ENCODE data around the gene ADAMTS12.

The ADAMTS12 gene

GRCh38 chr5:33842456-33842855 lies 49.3 kb downstream of the ADAMTS12 start:
- ChIA-PET CTCF (no interaction called here), POLR2A (ENCODE audit: low non-redundant PET) (no interaction called here)
- TF ChIP-seq, protein P1, sequence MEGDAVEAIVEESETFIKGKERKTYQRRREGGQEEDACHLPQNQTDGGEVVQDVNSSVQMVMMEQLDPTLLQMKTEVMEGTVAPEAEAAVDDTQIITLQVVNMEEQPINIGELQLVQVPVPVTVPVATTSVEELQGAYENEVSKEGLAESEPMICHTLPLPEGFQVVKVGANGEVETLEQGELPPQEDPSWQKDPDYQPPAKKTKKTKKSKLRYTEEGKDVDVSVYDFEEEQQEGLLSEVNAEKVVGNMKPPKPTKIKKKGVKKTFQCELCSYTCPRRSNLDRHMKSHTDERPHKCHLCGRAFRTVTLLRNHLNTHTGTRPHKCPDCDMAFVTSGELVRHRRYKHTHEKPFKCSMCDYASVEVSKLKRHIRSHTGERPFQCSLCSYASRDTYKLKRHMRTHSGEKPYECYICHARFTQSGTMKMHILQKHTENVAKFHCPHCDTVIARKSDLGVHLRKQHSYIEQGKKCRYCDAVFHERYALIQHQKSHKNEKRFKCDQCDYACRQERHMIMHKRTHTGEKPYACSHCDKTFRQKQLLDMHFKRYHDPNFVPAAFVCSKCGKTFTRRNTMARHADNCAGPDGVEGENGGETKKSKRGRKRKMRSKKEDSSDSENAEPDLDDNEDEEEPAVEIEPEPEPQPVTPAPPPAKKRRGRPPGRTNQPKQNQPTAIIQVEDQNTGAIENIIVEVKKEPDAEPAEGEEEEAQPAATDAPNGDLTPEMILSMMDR (conservative IDR thresholded peaks at IDR 0.05; ENCODE audit: low read depth): no peak
- H3K27ac ChIP-seq: no peak overlapping the region
- DNase-seq (ENCODE audit: low spot score): no peak

GRCh38 chr5:33841891-33842290 lies 49.9 kb downstream of the ADAMTS12 start:
- CTCF ChIA-PET: no interaction called here
- no peak overlapping the region for H3K27ac ChIP-seq
- POLR2A ChIA-PET (ENCODE audit: low non-redundant PET): no interaction called here
- TF ChIP-seq, protein P1 (conservative IDR thresholded peaks at IDR 0.05; ENCODE audit: low read depth): no peak
- no peak for DNase-seq (ENCODE audit: low spot score)

- TF ChIP-seq, protein P1 (conservative IDR thresholded peaks at IDR 0.05; ENCODE audit: low read depth): no peak
- ChIA-PET POLR2A (ENCODE audit: low non-redundant PET) (no interaction called here), CTCF (no interaction called here)
- no peak for DNase-seq (ENCODE audit: low spot score)
- no peak overlapping the region for H3K27ac ChIP-seq
These were observed 50.8 kb downstream of the ADAMTS12 start for GRCh38 chr5:33840927-33841547.

- DNase-seq (ENCODE audit: low spot score): no peak
- H3K27ac ChIP-seq: no peak overlapping the region
- POLR2A ChIA-PET (ENCODE audit: low non-redundant PET): no interaction called here
- CTCF ChIA-PET: interaction anchor here (0.7 kb wide), 1 partner anchor 26 kb away, joined by 3 read pairs; no protein-coding TSS in a partner anchor
- TF ChIP-seq, protein P1 (conservative IDR thresholded peaks at IDR 0.05; ENCODE audit: low read depth): no peak
These were observed 54.5 kb downstream of the ADAMTS12 start for GRCh38 chr5:33837301-33837700.

DNA sequence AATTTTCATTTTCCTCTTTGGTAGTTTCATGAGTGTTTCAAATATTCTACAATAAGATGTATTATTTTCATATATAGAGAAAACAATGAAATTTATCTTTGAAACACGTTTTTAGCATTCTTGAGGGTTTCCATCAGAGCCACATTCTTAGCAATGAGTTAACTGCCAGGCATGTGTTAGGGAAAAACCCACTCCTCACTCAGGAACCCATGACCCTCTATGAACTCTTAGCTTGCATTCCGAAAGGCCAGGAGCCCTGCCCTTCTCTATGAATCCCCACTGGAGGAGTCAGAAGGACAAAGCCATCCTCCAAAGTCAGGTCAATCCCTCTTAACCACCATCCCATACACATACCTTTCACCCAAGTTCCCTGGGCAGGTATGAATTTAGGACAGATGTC lies 57.5 kb downstream of the ADAMTS12 start:
- TF ChIP-seq, protein P1 (conservative IDR thresholded peaks at IDR 0.05; ENCODE audit: low read depth): no peak
- ChIA-PET CTCF (no interaction called here), POLR2A (ENCODE audit: low non-redundant PET) (no interaction called here)
- no peak overlapping the region for H3K27ac ChIP-seq
- no peak for DNase-seq (ENCODE audit: low spot score)

DNA sequence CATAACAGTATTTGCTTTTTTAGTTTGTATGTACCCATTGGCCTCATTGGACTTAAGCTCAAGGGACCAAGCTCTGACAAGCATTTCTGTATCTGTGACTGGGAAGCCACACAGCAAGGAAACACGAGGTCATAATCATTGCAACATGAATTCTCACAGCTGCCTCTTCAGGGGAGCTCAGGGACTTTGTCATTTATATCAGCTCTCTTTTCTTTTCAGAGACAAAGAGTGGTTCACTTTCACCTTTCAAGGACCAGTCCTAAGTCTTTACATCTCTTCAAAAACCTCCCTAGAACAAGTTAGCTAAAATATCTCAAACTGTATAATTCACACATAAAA lies 58.6 kb downstream of the ADAMTS12 start:
- TF ChIP-seq, protein P1 (conservative IDR thresholded peaks at IDR 0.05; ENCODE audit: low read depth): no peak
- no peak for DNase-seq (ENCODE audit: low spot score)
- H3K27ac ChIP-seq: no peak overlapping the region
- POLR2A ChIA-PET (ENCODE audit: low non-redundant PET): no interaction called here
- CTCF ChIA-PET: no interaction called here
